HG02571 (cell line): Measurements from ENCODE around the gene CEP63.

Experiments
- ATAC-seq: cut with Tn5 transposase; IDR thresholded peaks from one replicate; pipeline ENCODE4 v1.9.1; 2021; ENCODE audit warnings: mild to moderate bottlenecking, moderate library complexity; ENCODE audit not compliant: unreplicated experiment

The CEP63 gene

DNA sequence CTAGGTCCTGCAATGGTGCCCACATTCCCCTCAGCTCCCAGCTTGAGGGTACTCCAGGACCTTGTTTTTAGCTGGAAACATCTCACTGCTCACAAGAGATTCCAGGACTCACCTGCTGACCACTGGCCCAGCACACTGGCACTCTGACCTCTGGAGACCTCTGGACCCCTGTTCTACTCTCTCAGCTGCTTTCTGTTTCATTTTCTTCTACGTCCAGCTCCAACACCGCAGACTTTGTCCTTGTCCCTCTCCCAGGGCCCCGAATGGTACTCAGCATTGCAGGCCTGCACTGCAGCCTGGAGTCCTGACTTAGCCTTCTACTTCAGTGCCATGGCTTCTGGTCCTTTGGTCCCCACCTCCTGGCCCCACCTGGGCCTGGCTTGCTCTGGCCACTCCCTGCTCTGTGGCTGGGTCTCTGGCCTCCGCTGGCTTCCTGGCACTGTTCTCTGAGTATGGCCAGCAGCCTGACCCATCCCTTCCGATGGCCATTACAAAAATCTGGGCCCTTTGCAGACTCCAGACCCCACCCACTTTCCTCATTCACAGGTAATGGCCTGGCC, 137.0 kb downstream of the CEP63 start:
- ATAC-seq: no peak

- ATAC-seq: no peak
Observed at GRCh38 chr3:134623615-134624245, 137.9 kb downstream of the CEP63 start.
